T-helper 17 cell (primary cell): ENCODE data around the gene PSMB9. TPM values are rescaled to one million over a fixed set of nuclear protein-coding genes. Genes with fewer than 3 reads are reported as not detected.

Source experiments
- ATAC-seq: fragments of 150-1000 bp; cut with Tn5 transposase; 2 replicates; pipeline ENCODE4 v1.10.0; 2021; ENCODE audit warnings: mild to moderate bottlenecking, moderate library complexity
- DNase-seq, 3 donors: peaks; one replicate each; pipeline versions ENCODE4 v3.0.0 to v3.0.0-alpha.2; 2020 to 2021
- H3K9me3 ChIP-seq: one replicate; pipeline ENCODE4 v1.7.0; 2013; ENCODE audit warnings: low read length, mild to moderate bottlenecking; ENCODE audit not compliant: control insufficient read depth, poor library complexity, severe bottlenecking
- H3K27ac Mint-ChIP-seq: one replicate; pipeline ENCODE4 v1.8.0; 2022; ENCODE audit warnings: mild to moderate bottlenecking, moderate library complexity, mixed read lengths
- H3K27me3 Mint-ChIP-seq: one replicate; pipeline ENCODE4 v1.8.0; 2022; ENCODE audit warnings: mixed read lengths
- H3K36me3 Mint-ChIP-seq: one replicate; pipeline ENCODE4 v1.8.0; 2022; ENCODE audit warnings: low read depth, mixed read lengths
- H3K4me1 Mint-ChIP-seq: one replicate; pipeline ENCODE4 v1.8.0; 2022; ENCODE audit warnings: mild to moderate bottlenecking, mixed read lengths
- H3K4me3 Mint-ChIP-seq: one replicate; pipeline ENCODE4 v1.8.0; 2022; ENCODE audit warnings: mild to moderate bottlenecking, moderate library complexity, mixed read lengths
- total RNA-seq, 4 donors: library from RNA in 2 of 4; stranded (reverse) in 2 of 4; gene quantifications; one replicate each; pipeline ENCODE4 v1.2.3 and lab custom pipeline; 2022 to 2026

The PSMB9 gene
- total RNA-seq, 2 donors from 2014 or later, result 70.5 to 121 TPM

- ATAC-seq (no peak), DNase-seq (no peak)
- Mint-ChIP-seq H3K36me3 (peaks cover 2% of the 10 kb centered on the region), H3K27ac (no peak overlapping the region), H3K4me1 (peaks cover 3% of the 10 kb centered on the region), H3K27me3 (peaks cover 4% of the 10 kb centered on the region), H3K4me3 (no peak overlapping the region)
- H3K9me3 ChIP-seq, result no peaks in the 10 kb centered on the region
Measured at GRCh38 chr6:32906539-32906938, 52.5 kb downstream of the PSMB9 start.

- Mint-ChIP-seq H3K27ac (no peak overlapping the region), H3K36me3 (peaks cover 3% of the 10 kb centered on the region), H3K4me3 (no peak overlapping the region), H3K27me3 (peaks cover 17% of the 10 kb centered on the region), H3K4me1 (peaks cover 3% of the 10 kb centered on the region)
- H3K9me3 ChIP-seq, result no peaks in the 10 kb centered on the region
- DNase-seq (no peak), ATAC-seq (no peak)
Measured at GRCh38 chr6:32908897-32909296, 54.9 kb downstream of the PSMB9 start.

Other genes starting within 250 kb of the PSMB9 start
- gene HLA-DQA1, start 216.8 kb upstream of the PSMB9 start, total RNA-seq, result 10 to 100 TPM; 18.2 to 21.5 TPM
- 10 to 100 TPM; 15.7 to 16.2 TPM for gene HLA-DQB1, start 187.5 kb upstream of the PSMB9 start, total RNA-seq
- gene HLA-DQA2, start 112.8 kb upstream of the PSMB9 start, total RNA-seq, result 1 to 10 TPM in 1 of 2 donors, under 1 TPM in 1; 0.70 to 3.4 TPM
- 1 to 10 TPM; 1.1 to 8.3 TPM for gene HLA-DQB2, start 90.7 kb upstream of the PSMB9 start, total RNA-seq
- 1 to 10 TPM; 2.3 to 6.6 TPM for gene HLA-DOB, start 37.2 kb upstream of the PSMB9 start, total RNA-seq
- 100 to 1,000 TPM in 1 of 2 donors, 10 to 100 TPM in 1; 92.6 to 103 TPM for gene TAP2, start 15.5 kb upstream of the PSMB9 start, total RNA-seq
- gene PSMB8, start 10.1 kb upstream of the PSMB9 start, total RNA-seq, result 100 to 1,000 TPM; 131 to 139 TPM
- 100 to 1,000 TPM; 119 to 125 TPM for gene TAP1, start 488 bp upstream of the PSMB9 start, total RNA-seq
- 10 to 100 TPM; 11.1 to 23.3 TPM for gene HLA-DMB, start 86.8 kb downstream of the PSMB9 start, total RNA-seq
- 10 to 100 TPM; 20.9 to 23.4 TPM for gene HLA-DMA, start 98.9 kb downstream of the PSMB9 start, total RNA-seq
- 100 to 1,000 TPM; 409 to 459 TPM for gene BRD2, start 114.4 kb downstream of the PSMB9 start, total RNA-seq
- 1 to 10 TPM; 2.6 to 5.1 TPM for gene HLA-DOA, start 155.4 kb downstream of the PSMB9 start, total RNA-seq
- 10 to 100 TPM; 62.0 to 71.2 TPM for gene HLA-DPA1, start 219.5 kb downstream of the PSMB9 start, total RNA-seq
- gene HLA-DPB1, start 221.8 kb downstream of the PSMB9 start, total RNA-seq, result 10 to 100 TPM; 67.7 to 77.4 TPM